Right lobe of liver (tissue), 4 donors: Measurements from ENCODE around the gene SLC2A5.

Source experiments
- CTCF ChIP-seq, 4 donors: fragments of 200-600 bp in 3 of 4; fragments of 450-650 bp in 1 of 4; IDR thresholded peaks; one replicate each; pipeline versions ENCODE4 v1.5.1 to v1.8.0; 2016 to 2022; ENCODE audit warnings: antibody characterized with exemption in 4 of 4, mild to moderate bottlenecking in 2 of 4
- POLR2A ChIP-seq: fragments of 450-650 bp; IDR thresholded peaks from one replicate; pipeline ENCODE4 v1.6.1; 2017; ENCODE audit warnings: antibody characterized with exemption, mild to moderate bottlenecking
- donor health status: DM: no; HTN: no; CAD: no.
- donor health status: DM: no; HTN: no; CAD: no.
- donor health status: DM: no; HTN: yes; CAD: no.

- TF ChIP-seq CTCF (IDR thresholded peaks at IDR 0.05) = no peak
- no peak for TF ChIP-seq POLR2A
These were observed 19.4 kb upstream of the SLC2A5 start for GRCh38 chr1:9088807-9089206.
